ENCODE data around the gene TNFAIP8L3. TPM values are rescaled to one million over a fixed set of nuclear protein-coding genes. Genes with fewer than 3 reads are reported as not detected.
A peak's percentile ranks its signal among the peaks of the same experiment; 100 is the strongest.

Gene TNFAIP8L3
- total RNA-seq, 1 donor from 2014 or later: 4.6 TPM

DNA sequence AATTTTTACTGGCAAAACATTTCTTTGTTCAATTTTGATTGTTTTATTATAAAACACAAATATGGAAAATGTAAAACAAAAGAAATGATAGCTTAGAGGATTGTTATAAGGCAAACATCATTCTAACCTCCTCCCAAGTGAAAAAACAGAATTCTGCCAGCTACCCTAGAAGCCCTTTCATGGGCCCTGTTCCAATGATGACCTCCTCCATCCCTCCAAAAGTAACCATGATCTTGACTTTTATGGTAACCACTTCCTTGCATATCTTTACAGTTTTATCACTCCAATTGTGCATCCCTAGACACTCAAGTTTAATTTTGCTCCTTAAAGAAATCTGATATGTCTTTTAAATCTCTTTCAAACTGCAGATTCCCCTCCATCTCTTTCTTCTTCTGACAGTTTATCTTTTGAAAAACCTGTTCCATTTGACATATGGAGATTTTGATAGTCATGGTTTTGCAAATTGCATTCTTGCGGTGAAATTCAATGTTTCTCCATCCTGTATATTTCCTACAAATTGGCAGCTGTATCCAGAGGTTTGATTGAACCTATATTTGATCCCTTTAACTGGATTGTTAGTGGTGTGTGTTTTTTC, 27.0 kb upstream of the TNFAIP8L3 start:
- Mint-ChIP-seq H3K27me3 (ENCODE audit: low read depth) (no peaks in the 10 kb centered on the region), H3K9me3 (ENCODE audit: low read depth) (peaks cover 9% of the 10 kb centered on the region), H3K27ac (ENCODE audit: unreplicated experiment) (peak overlapping the region; percentile 62), H3K4me1 (ENCODE audit: low read depth) (peaks cover 34% of the 10 kb centered on the region), H3K4me3 (ENCODE audit: unreplicated experiment) (no peak overlapping the region), H3K36me3 (ENCODE audit: low read depth) (peaks cover 2% of the 10 kb centered on the region)
- TF ChIP-seq, protein P1, sequence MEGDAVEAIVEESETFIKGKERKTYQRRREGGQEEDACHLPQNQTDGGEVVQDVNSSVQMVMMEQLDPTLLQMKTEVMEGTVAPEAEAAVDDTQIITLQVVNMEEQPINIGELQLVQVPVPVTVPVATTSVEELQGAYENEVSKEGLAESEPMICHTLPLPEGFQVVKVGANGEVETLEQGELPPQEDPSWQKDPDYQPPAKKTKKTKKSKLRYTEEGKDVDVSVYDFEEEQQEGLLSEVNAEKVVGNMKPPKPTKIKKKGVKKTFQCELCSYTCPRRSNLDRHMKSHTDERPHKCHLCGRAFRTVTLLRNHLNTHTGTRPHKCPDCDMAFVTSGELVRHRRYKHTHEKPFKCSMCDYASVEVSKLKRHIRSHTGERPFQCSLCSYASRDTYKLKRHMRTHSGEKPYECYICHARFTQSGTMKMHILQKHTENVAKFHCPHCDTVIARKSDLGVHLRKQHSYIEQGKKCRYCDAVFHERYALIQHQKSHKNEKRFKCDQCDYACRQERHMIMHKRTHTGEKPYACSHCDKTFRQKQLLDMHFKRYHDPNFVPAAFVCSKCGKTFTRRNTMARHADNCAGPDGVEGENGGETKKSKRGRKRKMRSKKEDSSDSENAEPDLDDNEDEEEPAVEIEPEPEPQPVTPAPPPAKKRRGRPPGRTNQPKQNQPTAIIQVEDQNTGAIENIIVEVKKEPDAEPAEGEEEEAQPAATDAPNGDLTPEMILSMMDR (IDR thresholded peaks at IDR 0.05): no peak
- DNase-seq (ENCODE audit: low spot score): no peak

DNA sequence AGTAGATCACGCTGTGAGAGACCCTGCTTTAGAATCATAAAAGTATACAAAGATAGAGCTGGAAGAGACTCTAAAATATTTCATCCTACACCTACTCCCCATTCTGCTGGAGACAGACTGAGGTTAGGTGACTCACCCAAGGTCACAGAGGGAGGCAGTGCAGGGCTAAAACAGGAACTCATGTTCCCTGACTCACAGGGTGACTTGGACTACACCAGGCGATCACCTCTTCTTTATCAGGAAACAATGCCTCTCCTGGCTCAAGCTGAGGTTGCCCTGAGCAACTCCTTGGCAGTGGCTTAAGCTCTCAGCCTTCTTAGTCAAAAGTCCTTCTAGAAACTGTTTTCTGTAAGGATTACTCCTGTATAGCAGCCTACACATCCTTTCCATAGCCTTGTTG, 26.4 kb upstream of the TNFAIP8L3 start:
- no peak for DNase-seq (ENCODE audit: low spot score)
- Mint-ChIP-seq H3K4me3 (ENCODE audit: unreplicated experiment) (no peak overlapping the region), H3K9me3 (ENCODE audit: low read depth) (peaks cover 9% of the 10 kb centered on the region), H3K27ac (ENCODE audit: unreplicated experiment) (peak overlapping the region; percentile 66), H3K4me1 (ENCODE audit: low read depth) (peaks cover 34% of the 10 kb centered on the region), H3K36me3 (ENCODE audit: low read depth) (peaks cover 2% of the 10 kb centered on the region), H3K27me3 (ENCODE audit: low read depth) (no peaks in the 10 kb centered on the region)
- TF ChIP-seq, protein P1 (IDR thresholded peaks at IDR 0.05): no peak

- Mint-ChIP-seq H3K27me3 (ENCODE audit: low read depth) (no peaks in the 10 kb centered on the region), H3K27ac (ENCODE audit: unreplicated experiment) (no peak overlapping the region), H3K4me3 (ENCODE audit: unreplicated experiment) (no peak overlapping the region), H3K9me3 (ENCODE audit: low read depth) (peaks cover 9% of the 10 kb centered on the region), H3K4me1 (ENCODE audit: low read depth) (peaks cover 47% of the 10 kb centered on the region), H3K36me3 (ENCODE audit: low read depth) (peaks cover 2% of the 10 kb centered on the region)
- TF ChIP-seq, protein P1 (IDR thresholded peaks at IDR 0.05): no peak
- DNase-seq (ENCODE audit: low spot score): no peak
Observed at GRCh38 chr15:51119120-51119519, 24.4 kb upstream of the TNFAIP8L3 start.

DNA sequence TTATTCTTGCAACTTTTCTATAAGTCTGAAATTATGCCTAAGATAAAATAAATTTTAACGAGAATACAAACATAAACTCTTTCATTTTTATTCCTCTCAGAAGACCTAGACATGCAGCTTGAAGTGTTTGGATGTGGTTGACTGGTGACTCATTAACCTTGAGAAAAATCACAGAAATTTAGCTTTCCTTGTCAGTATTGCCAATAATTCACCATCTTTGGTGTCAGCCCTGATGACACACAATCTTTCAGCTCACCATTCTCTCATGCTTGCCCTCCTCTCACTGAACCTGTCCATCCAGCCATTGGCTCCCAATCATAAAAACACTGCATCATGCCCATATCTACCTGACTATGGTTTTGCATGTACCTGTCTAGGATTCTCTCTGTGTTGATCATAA, 22.6 kb upstream of the TNFAIP8L3 start:
- no peaks in the 10 kb centered on the region for H3K27me3 Mint-ChIP-seq (ENCODE audit: low read depth)
- no peak for DNase-seq (ENCODE audit: low spot score)
- H3K4me1 Mint-ChIP-seq (ENCODE audit: low read depth): peaks cover 47% of the 10 kb centered on the region
- TF ChIP-seq, protein P1 (IDR thresholded peaks at IDR 0.05): no peak
- peak overlapping the region; percentile 35 for H3K27ac Mint-ChIP-seq (ENCODE audit: unreplicated experiment)
- H3K4me3 Mint-ChIP-seq (ENCODE audit: unreplicated experiment): no peak overlapping the region
- H3K9me3 Mint-ChIP-seq (ENCODE audit: low read depth): peaks cover 6% of the 10 kb centered on the region
- no peaks in the 10 kb centered on the region for H3K36me3 Mint-ChIP-seq (ENCODE audit: low read depth)

GRCh38 chr15:51114437-51115119, 19.9 kb upstream of the TNFAIP8L3 start:
- Mint-ChIP-seq H3K36me3 (ENCODE audit: low read depth) (no peaks in the 10 kb centered on the region), H3K27ac (ENCODE audit: unreplicated experiment) (peak overlapping the region; percentile 57), H3K4me1 (ENCODE audit: low read depth) (peaks cover 36% of the 10 kb centered on the region), H3K9me3 (ENCODE audit: low read depth) (peaks cover 2% of the 10 kb centered on the region), H3K27me3 (ENCODE audit: low read depth) (no peaks in the 10 kb centered on the region), H3K4me3 (ENCODE audit: unreplicated experiment) (no peak overlapping the region)
- no peak for DNase-seq (ENCODE audit: low spot score)
- TF ChIP-seq, protein P1 (IDR thresholded peaks at IDR 0.05): no peak
